Calu3 (cell line): Measurements from ENCODE around the gene IFITM2. TPM values are rescaled to one million over a fixed set of nuclear protein-coding genes. Genes with fewer than 3 reads are reported as not detected.

Experiments
- BruUV-seq: library from RNA; stranded (reverse); fragments of 400-500 nt; replicated peaks from 2 replicates; lab custom pipeline; 2021; lab: Mats Ljungman, UMichigan
- CTCF ChIA-PET: fragments of 300-600 bp; sonication (Branson Sonifier 250); formaldehyde crosslinking; loops from one replicate; lab custom pipeline; 2022; ENCODE audit warnings: antibody characterized with exemption; lab: Charles Lee
- DNase-seq: peaks from one replicate; pipeline ENCODE4 v3.0.0; 2022
- H3K27ac Mint-ChIP-seq: one replicate; pipeline ENCODE4 v1.8.0; 2022; ENCODE audit warnings: mixed read lengths; ENCODE audit not compliant: unreplicated experiment
- H3K27me3 Mint-ChIP-seq: one replicate; pipeline ENCODE4 v1.8.0; 2022; ENCODE audit warnings: mixed read lengths; ENCODE audit not compliant: unreplicated experiment
- H3K36me3 Mint-ChIP-seq: one replicate; pipeline ENCODE4 v1.8.0; 2022; ENCODE audit warnings: mild to moderate bottlenecking, moderate library complexity, mixed read lengths; ENCODE audit not compliant: insufficient read depth, unreplicated experiment
- H3K4me1 Mint-ChIP-seq: one replicate; pipeline ENCODE4 v1.8.0; 2022; ENCODE audit warnings: mild to moderate bottlenecking, low read depth, mixed read lengths; ENCODE audit not compliant: unreplicated experiment
- H3K4me3 Mint-ChIP-seq: one replicate; pipeline ENCODE4 v1.8.0; 2022; ENCODE audit warnings: mild to moderate bottlenecking, low read depth, moderate library complexity, mixed read lengths; ENCODE audit not compliant: unreplicated experiment
- H3K9me3 Mint-ChIP-seq: one replicate; pipeline ENCODE4 v1.8.0; 2022; ENCODE audit warnings: low read depth, mixed read lengths; ENCODE audit not compliant: unreplicated experiment
- CTCF ChIP-seq: fragments of 200-600 bp; IDR thresholded peaks from one replicate; pipeline ENCODE4 v1.8.0; 2022; ENCODE audit warnings: antibody characterized with exemption; ENCODE audit not compliant: unreplicated experiment
- intact Hi-C: fragments of 100-400 bp; cut with micrococcal nuclease; formaldehyde crosslinking; loops from one replicate; pipeline ENCODE4 v1.10.0; 2022; ENCODE audit not compliant: unreplicated experiment
- total RNA-seq: library from RNA; stranded (reverse); gene quantifications from 2 replicates; pipeline ENCODE4 v1.2.3, GENCODE V29; 2022

Gene IFITM2
- total RNA-seq, 1 experiment from 2014 or later, result 29.1 TPM

- no peak for DNase-seq
- H3K9me3 Mint-ChIP-seq, result no peaks in the 10 kb centered on the region
- peaks cover 56% of the 10 kb centered on the region for H3K27me3 Mint-ChIP-seq
- BruUV-seq, result no TSS peak
- no peaks in the 10 kb centered on the region for H3K36me3 Mint-ChIP-seq
- intact Hi-C loops, result loop anchor here (10.0 kb wide), 1 partner anchor 55 kb away; no protein-coding TSS in a partner anchor
- CTCF ChIA-PET, result interaction anchor here (1.1 kb wide), 1 partner anchor 10 kb away, joined by 3 read pairs; no protein-coding TSS in a partner anchor
- no peak overlapping the region for H3K27ac Mint-ChIP-seq
- no peak for TF ChIP-seq CTCF
- H3K4me1 Mint-ChIP-seq, result peaks cover 20% of the 10 kb centered on the region
- H3K4me3 Mint-ChIP-seq, result no peak overlapping the region
Measured at GRCh38 chr11:299951-300735, 7.5 kb upstream of the IFITM2 start.

GRCh38 chr11:303363-303762 lies 4.3 kb upstream of the IFITM2 start:
- no peaks in the 10 kb centered on the region for H3K9me3 Mint-ChIP-seq
- no TSS peak for BruUV-seq
- H3K27ac Mint-ChIP-seq, result no peak overlapping the region
- CTCF ChIA-PET, result no interaction called here
- H3K27me3 Mint-ChIP-seq, result peaks cover 31% of the 10 kb centered on the region
- intact Hi-C loops, result loop anchor here (10.0 kb wide), 1 partner anchor 51 kb away; no protein-coding TSS in a partner anchor
- DNase-seq, result no peak
- no peaks in the 10 kb centered on the region for H3K36me3 Mint-ChIP-seq
- peak overlapping the region; percentile 17 for H3K4me3 Mint-ChIP-seq
- TF ChIP-seq CTCF, result no peak
- peaks cover 27% of the 10 kb centered on the region for H3K4me1 Mint-ChIP-seq

GRCh38 chr11:304061-304506 lies 3.5 kb upstream of the IFITM2 start:
- CTCF ChIA-PET, result interaction anchor here (0.7 to 0.9 kb wide), 2 partner anchors 52 to 141 kb away, joined by 3 to 8 read pairs; no protein-coding TSS in a partner anchor
- Mint-ChIP-seq H3K27me3 (peaks cover 38% of the 10 kb centered on the region), H3K9me3 (no peaks in the 10 kb centered on the region), H3K4me3 (no peak overlapping the region), H3K36me3 (no peaks in the 10 kb centered on the region), H3K27ac (no peak overlapping the region), H3K4me1 (peaks cover 34% of the 10 kb centered on the region)
- no peak for TF ChIP-seq CTCF
- intact Hi-C loops, result loop anchor here (10.0 kb wide), 1 partner anchor 51 kb away; no protein-coding TSS in a partner anchor
- no TSS peak for BruUV-seq
- DNase-seq, result no peak

GRCh38 chr11:304915-305843 lies 2.4 kb upstream of the IFITM2 start:
- H3K4me3 Mint-ChIP-seq, result no peak overlapping the region

More at GRCh38 chr11:304915-305843, 2.4 kb upstream of the IFITM2 start:
- TF ChIP-seq CTCF, result peak; percentile 61
- CTCF ChIA-PET, result interaction anchor here (0.7 to 0.9 kb wide), 2 partner anchors 51 to 140 kb away, joined by 3 to 8 read pairs; no protein-coding TSS in a partner anchor
- DNase-seq, result peak; percentile 59
- Mint-ChIP-seq H3K27me3 (peaks cover 44% of the 10 kb centered on the region), H3K9me3 (no peaks in the 10 kb centered on the region), H3K36me3 (no peaks in the 10 kb centered on the region), H3K27ac (no peak overlapping the region), H3K4me1 (peaks cover 42% of the 10 kb centered on the region)
- BruUV-seq, result no TSS peak
- intact Hi-C loops, result loop anchor here (10.0 kb wide), 1 partner anchor 50 kb away; no protein-coding TSS in a partner anchor
